HG02870 (cell line): ENCODE results near the gene MYO3A.
"Not testable (repeated sequence)": the region's sequence is repeated elsewhere in the genome, so short reads cannot be mapped to it uniquely, and the experiment has no call there.

ENCODE experiments used
- ATAC-seq: cut with Tn5 transposase; IDR thresholded peaks from one replicate; pipeline ENCODE4 v1.9.1; 2021; ENCODE audit warnings: mild to moderate bottlenecking, moderate library complexity; ENCODE audit not compliant: unreplicated experiment

The MYO3A gene

DNA sequence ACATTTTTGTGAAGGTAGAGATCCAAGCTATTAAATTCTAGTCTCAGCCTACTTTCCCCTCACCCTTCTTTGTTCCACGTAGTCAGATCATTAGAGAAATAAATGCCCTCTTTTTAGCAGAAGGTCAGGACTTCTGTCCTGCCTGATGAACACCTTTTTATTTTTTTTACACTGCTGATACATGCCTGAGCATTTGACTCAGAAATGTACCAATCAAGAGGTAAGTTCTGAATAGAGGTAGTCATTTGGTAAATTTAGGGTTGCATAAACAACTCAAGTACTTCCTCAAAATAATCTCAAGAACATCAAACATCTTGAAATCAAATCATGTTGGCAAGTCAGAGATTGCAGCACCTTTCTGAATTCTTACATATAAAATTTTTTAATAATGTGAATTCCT is 133.7 kb downstream of the MYO3A start:
- ATAC-seq = no peak

DNA sequence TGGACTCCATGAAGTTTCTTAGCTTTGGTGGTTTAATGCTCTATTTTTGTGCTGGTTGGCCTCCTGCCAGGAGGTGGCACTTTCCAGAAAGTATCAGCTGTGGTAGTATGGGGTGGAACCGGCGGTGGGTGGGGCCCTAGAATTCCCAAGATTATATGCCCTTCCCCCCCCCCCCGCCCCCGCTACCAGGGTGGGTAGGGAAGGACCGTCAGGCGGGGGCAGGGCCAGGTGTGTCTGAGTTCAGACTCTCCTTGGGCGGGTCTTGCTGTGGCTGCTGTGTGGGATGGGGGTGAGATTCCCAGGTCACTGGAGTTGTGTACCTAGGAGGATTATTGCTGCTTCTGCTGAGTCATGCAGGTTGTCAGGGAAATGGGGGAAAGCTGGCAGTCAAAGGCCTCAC is 146.9 kb downstream of the MYO3A start:
- not testable (repeated sequence) for ATAC-seq

DNA sequence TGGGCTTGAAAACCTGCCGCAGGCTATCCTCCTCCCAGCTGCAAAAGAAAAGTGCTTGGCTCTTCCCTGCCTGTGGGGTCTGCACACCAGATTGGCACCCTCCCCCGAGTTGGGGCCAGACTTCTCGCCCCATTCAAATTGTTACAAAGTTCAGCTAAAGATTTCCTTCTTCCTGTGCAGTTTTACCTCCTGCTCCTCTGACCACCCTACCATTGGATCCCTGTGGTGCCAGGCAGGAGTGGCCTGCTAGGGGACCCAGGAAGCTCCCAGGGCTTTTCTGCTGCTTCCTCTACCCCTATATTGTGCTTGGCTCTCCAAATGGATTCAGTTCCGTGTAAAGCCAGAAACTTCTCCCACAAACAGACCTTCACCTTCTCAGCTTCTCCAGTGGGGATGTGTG is 147.4 kb downstream of the MYO3A start:
- no peak for ATAC-seq

DNA sequence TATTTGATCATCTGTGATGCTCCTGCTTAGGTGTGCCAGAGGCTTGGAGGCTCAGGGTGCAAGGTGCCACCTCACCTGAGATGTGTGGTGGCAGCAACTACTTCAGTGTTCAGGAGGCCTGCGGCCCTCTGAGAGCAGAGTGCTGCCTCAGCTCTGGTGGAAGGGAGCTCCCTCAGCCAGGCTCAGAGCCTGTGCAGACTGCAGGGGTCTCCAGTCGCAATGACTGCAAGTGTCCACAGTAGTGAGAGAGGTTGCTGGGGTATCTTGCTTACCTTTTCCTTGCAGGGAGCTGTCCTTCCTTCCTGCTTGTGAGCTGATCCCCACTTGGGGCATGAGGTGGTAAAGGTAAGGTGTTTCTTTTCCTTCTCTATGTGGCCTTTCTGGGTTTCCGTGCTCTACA is 151.5 kb downstream of the MYO3A start:
- no peak for ATAC-seq

DNA sequence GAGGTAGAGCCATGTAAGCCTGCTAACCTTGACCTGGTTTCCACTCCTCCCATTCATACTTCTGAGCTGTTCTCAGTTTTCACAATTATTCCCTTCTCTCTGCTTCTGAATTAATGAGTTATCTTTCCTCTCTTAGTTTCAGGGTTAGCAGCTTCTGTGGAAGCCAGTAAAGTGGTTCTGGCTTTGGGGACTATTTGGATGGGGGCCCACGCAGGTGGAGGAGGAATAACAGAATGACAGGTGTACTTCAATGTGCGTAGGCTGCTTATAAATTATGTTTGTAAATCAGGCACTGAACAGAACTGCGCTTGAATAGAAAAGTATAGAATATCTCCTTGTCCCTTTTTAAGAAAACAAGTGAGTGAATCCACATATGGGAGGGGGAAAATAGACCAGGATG is 153.6 kb downstream of the MYO3A start:
- no peak for ATAC-seq

DNA sequence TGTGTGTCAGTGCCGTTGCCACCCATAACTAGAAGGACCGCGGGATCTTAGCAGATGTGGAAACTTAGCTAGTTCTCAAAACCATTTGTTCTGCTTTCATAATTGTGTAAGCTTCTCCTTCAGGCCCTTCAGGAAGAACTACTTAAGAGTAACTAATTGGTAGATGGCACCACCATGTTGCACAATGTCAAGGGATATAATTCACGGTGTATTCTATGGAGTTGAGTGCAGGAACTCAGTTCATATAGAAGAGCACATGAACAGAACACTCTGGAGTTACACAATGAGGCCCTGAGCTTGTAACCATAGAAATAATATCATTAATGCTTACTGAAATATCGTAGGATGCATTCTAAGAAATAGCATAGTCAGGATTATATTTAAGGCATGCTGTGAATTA is 156.0 kb downstream of the MYO3A start:
- no peak for ATAC-seq

DNA sequence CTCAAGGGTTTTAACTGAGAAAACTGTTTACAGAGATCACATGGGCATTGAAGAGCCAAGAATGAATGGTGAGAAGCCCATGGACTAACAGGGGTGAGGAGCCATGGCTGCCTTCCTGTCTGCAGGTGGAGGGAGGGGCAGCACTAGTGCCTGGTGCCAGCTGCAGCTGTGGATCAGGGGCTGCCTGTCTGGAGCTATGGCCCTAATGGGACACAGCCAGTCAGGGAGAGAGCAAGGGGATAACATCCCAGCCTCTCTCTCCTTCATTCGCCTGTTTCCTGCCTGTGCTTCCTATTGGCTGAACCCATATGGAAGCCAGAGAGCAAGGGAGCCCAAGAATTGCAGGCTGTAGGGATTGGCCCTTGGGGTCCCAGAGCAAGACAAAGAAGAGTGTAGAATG is 156.7 kb downstream of the MYO3A start:
- no peak for ATAC-seq

DNA sequence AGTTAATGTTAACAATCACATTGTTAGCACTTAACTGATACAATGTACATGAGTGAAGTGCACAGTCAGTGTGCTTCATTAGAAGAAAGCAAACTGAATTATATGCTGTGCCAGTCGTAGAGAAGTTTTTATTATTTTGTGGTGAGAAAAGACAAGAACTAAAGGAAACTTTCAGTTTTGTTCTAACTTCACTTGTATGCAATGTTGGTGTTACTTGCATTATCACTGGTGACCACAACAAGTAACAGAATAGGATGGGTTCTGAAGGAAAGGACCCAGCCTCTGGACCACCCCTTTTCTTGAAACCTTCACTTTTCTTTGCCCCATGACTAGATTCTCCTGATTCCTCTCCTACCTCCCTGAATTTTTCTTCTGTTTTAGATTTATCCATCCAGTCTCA is 159.2 kb downstream of the MYO3A start:
- ATAC-seq = no peak

DNA sequence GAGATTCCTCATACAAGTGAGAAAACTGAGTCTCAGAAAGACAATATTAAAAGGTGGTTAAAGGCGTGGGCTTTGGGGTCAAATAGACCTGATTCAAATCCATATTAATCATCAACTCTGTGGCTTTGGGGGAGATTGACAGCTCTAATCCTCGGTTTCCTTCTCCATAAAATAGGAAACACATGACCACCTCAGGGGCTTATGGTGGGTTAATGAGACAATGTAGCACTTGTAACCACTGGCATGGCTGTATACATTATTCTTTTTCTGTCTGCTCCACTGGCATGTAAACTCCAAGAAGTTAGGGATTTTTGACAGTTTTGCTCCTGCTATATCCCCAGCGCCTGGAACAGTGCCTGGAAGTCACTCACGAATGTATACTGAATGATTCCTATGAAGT is 161.8 kb downstream of the MYO3A start:
- ATAC-seq = no peak

DNA sequence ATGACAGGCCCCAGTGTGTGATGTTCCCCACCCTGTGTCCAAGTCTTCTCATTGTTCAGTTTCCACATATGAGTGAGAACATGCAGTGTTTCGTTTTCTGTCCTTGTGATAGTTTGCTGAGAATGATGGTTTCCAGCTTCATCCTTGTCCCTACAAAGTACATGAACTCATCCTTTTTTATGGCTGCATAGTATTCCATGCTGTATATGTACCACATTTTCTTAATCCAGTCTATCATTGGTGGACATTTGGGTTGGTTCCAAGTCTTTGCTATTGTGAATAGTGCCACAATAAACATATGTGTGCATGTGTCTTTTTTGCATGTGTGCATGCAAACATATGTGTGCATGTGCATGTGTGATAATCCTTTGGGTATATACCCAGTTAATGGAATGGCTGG is 163.5 kb downstream of the MYO3A start:
- ATAC-seq = not testable (repeated sequence)

DNA sequence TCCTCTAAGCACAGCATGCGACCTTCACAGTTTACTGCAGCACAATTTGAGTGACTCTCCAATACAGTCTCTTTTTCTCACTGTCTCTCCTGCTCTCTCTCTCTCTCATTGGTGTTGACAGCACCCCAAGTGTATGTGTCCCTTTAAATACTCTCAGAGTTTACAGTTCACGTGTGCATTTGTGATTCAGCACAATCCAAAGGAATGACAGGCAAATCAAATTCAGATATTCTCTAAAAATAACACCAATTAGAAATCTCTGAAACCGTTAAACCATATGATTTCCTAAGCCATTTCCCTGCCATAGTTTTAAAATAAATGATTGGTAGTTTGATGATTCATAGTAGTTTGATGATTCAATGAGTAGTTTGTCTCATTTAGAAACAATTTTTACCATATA is 178.5 kb downstream of the MYO3A start:
- no peak for ATAC-seq

DNA sequence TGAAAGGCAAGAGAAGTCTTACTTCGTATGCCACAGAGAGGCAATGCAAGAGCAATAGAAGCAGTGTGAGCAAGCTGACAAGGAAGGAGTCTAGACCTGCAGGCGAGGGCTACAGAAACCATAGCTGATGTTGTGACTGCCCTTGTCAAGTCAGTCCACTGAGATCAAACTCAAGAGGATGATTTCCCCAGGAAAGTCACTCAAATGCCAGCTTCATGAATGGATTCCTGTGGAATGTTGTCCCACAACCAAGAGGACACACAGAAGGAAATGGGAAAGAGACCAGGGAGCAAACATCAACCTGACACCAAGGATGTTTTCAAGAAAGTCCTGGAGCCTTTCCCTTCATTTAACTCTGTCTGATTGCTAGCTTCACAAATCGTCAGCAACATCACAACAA is 204.6 kb downstream of the MYO3A start:
- ATAC-seq = no peak

DNA sequence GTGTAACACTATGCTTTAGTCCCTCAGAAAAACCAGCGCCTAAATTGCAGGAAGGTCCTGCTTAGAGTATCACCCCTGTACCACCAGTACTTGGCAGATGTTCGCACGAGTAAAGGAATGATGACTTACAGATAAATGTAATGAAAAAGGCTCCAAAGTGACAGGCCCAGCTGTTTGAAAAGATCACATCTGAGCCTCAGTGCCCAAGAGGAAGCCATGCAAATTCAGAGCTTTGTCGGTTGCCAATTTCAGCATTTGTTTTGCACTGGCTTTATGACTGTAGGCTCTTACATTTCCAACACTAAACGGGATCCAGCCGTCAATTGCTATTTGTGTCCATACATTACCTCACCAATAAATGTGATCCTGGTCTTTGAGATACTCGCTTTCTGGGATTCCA is 222.0 kb downstream of the MYO3A start:
- ATAC-seq = no peak

DNA sequence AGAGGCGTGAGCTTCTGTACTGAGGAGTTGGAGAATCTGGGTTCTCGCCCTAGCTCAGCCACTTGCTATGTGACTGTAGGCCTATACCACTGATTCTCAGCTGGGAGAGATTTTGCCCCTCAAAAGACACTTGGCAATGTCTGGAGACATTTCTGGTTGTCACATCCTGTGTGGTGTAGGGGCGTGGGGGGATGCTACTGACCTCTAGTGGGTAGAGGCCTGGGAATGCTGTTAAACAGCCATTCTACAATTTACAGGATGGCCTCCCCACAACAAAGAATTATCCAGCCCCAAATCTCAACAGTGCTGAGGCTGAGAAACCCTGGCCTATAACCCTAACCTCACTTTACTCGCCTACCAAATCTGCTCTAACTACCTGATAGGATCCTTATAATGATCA is 223.7 kb downstream of the MYO3A start:
- no peak for ATAC-seq

DNA sequence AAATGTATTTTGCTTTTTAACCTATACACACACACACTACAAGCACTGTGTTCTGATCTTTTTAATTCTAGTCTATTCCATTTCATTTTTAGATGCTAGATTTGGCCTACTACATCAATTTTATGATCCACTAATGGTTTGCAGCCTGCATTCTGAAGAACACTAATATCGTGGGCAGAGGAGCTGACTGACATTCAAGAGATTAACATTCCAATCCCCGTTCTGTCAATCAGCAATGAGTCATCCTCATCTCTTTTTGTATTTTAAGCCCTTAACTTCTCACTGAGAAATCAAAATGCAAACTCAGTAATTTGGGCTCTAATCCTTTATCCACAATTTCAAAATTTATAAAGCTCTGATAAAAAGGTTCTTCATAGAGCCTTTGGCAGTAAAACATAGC is 235.4 kb downstream of the MYO3A start:
- no peak for ATAC-seq

DNA sequence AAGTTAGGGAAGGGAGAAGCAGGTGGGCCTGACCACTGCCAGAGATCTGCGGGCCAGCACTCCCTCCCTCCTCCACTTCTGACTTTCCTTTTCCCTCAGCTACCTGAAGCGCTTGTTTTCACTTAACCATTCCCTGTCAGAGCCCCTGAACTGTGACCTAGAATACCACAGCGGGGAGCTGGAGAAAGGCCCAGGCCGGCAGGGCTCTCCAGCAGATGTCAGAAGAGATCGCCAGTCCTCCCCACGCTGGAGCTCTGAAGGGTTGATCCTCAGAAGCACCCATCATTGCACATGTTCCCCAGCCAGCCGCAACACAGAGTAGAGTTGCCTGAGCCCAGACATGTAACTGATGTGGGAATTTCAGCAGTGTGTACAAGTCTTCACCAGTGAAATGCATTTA is 238.1 kb downstream of the MYO3A start:
- ATAC-seq = no peak

DNA sequence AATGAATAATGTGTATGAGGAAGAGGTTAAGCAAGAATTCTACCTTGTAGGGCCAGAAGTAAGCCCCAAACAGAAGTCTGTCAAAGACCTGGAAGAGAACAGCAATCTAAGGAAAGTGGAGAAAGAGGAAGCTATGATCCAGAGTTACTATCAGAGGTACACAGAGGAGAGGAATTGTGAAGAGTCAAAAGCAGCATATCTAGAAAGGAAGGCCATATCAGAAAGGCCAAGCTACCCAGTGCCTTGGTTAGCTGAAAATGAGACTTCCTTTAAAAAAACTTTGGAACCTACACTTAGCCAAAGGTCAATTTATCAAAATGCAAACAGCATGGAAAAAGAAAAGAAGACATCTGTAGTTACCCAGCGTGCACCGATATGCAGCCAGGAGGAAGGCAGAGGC is 239.8 kb downstream of the MYO3A start:
- ATAC-seq = no peak

DNA sequence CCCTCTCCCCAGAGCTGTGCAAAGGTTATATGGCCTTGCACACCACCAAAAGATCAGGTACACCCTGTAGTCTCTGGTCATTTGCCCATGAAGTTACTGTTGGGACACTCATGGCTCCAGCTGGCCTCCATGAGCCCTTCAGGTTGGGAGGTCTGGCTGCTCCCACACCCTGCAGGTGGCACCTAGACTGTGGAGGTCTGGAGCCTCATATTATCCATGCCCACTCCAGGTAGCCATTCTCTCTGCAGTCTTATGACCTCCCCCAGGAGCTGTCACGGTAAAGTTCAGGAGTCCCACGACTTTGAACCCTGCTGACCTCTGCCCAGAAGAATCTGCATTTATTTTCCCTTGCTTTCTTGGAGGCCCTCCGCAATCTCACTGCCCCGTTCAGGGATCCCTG is 243.3 kb downstream of the MYO3A start:
- no peak for ATAC-seq

DNA sequence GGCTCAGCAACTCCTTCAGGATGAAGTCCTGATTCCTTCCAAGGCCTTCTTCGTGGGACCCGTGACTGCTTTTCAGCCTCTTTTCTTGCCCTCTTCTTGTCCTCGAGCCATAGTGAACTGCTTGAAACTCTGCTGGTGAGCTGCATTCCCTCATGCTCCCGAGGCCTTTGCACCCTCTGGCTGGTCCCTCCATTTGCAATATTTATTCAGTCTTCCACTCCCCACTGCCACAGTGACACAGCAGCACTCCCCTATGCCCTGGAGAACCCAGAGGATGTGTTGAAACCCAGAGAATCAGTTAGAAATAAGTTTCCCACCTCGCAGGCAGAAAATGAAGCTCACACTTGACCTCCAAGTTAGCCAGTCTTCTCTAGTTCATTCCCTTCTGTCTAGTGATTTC is 260.2 kb downstream of the MYO3A start:
- ATAC-seq = no peak

DNA sequence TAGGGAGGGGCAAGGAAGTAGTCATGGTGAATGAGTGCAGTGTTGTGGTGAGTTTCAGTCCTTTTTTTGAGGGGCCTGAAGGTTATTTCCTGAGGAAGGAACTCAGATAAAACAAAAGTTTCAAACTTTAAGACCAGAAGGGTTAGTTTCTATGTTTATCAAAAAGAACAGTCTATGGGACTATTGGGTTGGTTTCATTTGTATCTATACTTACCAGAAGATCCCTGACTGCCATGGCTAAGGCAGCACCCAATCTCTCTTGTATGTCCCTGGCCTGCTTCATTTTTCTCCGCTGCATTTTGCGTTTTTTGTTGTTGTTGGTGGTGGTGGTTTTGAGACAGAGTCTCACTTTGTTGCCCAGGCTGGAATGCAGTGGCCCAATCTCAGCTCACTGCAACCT is 263.2 kb downstream of the MYO3A start:
- ATAC-seq = no peak

DNA sequence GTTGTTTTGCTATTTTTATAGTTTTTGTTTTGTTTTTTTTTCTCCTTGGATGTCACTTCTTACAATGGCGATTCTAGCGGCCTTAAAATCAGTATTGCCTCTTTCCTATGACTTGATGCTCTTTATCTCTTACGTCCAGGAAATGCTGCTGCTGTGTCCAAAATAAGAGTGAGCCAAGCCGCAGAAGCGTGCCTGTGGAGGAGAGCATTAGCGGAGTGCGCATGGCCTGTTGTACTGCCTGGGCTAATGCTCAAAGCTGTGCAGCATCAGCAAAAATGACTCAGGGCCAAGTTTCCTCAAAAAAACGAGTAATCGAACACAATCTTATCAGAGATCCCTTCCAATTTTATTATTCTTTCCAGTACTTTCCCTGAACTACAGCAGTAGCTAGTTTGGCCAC is 264.1 kb downstream of the MYO3A start:
- ATAC-seq = no peak

DNA sequence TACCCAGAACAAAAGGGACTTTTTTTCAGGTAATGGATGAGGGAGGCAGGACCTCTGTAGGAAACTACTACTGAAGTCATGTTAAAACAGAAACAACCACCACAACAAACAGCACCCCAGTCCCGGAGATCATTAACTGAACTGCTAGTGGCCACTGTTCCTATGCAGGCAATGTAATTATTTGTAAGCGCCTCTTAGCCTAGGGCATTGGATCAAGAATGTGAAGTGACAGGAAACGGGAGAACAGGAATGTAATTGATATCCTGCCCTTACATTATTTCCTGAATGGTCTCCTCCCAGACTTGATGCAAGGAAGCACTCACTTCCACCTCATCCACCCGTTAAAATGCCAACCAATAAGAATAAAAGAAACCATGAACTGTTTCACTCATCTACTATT is 265.8 kb downstream of the MYO3A start:
- ATAC-seq = no peak

DNA sequence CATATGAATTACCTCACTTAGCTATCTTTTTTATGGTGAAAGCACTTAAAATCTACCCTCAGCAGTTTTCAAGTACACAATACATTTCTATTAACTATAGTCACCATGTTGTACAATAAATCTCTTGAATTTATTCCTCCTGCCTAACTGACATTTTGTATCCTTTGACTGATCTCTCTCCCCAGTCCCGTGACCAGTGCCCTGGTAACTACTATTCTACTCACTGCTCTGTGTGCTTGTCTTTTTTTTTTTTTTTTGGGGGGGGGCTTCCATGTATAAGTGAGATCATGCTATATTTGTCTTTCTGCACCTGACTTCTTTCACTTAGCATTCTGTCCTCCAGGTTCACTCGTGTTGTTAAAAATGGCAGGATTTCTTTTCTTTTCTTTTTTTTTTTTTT is 271.2 kb downstream of the MYO3A start:
- no peak for ATAC-seq

DNA sequence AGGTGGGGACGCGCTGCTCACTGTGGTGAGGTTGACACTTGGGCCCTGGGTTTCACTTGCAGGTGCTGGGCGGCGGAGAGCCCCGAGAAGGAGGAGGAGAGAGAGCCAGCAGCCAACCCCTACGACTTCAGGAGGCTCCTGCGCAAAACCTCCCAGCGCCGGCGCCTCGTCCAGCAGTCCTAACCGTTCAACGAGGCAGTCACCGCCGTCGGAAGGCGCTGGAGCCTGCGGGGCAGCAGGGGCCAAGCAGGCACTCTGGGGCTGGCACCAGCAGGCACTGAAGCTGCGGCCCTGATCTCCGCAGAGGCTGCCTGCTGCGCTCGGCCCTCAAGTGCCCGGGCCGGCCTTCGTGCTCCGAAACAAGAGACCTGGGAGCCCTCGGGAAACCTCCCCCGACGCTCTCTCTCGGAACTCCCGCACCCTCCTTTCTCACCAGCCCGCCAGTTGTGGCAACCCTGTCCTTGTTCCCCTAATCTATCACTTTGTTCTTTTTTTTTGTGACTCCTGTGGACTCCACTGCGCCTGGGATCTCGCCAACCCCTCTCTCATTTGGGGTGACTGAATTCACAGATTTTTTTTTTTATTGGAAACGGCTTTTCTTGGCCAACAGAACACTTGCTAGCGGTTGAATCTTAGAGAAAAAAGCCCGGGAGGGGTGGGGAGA is 277.9 kb downstream of the MYO3A start:
- no peak for ATAC-seq
